GM12875 (cell line): ENCODE measurements around the gene DDX56.
"Not testable (repeated sequence)": the region's sequence is repeated elsewhere in the genome, so short reads cannot be mapped to it uniquely, and the experiment has no call there.

Source experiments
- H3K4me3 ChIP-seq: one replicate; pipeline ENCODE4 v1.5.1; 2011; ENCODE audit warnings: low read depth, low read length, control low read depth
- CTCF ChIP-seq: IDR thresholded peaks from 2 replicates; pipeline ENCODE4 v1.5.1; 2011; ENCODE audit warnings: low read depth, mild to moderate bottlenecking, control low read depth, inconsistent platforms, low read length, moderate library complexity, borderline replicate concordance; ENCODE audit not compliant: insufficient read depth

DDX56 gene

GRCh38 chr7:44561962-44562621 lies 11.6 kb downstream of the DDX56 start:
- no peak for TF ChIP-seq CTCF

GRCh38 chr7:44561481-44561880 lies 12.2 kb downstream of the DDX56 start:
- no peak for TF ChIP-seq CTCF

More at GRCh38 chr7:44561962-44562621, 11.6 kb downstream of the DDX56 start:
- no peak overlapping the region for H3K4me3 ChIP-seq

GRCh38 chr7:44559485-44559884 lies 14.2 kb downstream of the DDX56 start:
- no peak overlapping the region for H3K4me3 ChIP-seq
- TF ChIP-seq CTCF, result no peak

More at GRCh38 chr7:44561481-44561880, 12.2 kb downstream of the DDX56 start:
- H3K4me3 ChIP-seq, result no peak overlapping the region

- TF ChIP-seq CTCF, result no peak
- H3K4me3 ChIP-seq, result no peak overlapping the region
Measured at GRCh38 chr7:44557485-44557884, 16.2 kb downstream of the DDX56 start.

DNA sequence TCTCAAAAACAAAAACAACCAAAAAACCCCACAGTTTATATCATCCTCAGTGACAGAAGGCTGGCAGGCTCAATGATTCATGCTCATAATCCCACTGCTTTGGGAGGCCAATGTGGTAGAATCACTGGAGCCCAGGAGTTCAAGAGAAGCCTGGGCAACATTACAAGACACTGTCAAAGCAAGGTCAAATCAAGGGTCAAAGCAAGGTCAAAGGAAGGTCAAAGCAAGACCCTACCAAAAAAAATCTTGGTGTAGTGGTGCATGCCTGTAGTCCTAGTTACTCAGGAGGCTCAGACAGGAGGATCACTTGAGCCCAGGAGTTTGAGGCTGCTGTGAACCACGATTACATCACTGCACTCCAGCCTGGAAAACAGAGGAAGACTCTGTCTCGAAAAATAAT lies 18.4 kb downstream of the DDX56 start:
- H3K4me3 ChIP-seq, result no peak overlapping the region
- TF ChIP-seq CTCF, result no peak

- not testable (repeated sequence) for H3K4me3 ChIP-seq
Measured at GRCh38 chr7:44552473-44553005, 21.2 kb downstream of the DDX56 start.

DNA sequence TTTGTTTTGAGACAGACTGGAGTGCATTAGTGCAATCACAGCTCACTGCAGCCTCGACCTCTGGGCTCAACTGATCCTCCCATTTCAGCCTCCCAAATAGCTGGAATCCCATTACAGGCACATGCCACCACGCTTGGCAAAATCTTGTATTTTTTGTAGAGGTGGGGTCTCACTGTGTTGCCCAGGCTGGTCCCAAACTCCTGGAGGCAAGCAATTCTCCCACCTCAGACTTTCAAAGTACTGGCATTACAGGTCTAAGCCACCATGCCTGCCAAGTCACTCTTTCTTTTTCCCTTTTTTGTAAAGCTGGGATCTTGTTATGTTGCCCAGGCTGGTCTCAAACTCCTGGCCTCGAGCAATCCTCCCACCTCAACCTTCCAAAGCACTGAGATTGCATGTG lies 24.3 kb downstream of the DDX56 start:
- no peak overlapping the region for H3K4me3 ChIP-seq

More for the DNA sequence above, 24.3 kb downstream of the DDX56 start:
- no peak for TF ChIP-seq CTCF
